ENCODE results near the gene MAD1L1. TPM values are rescaled to one million over a fixed set of nuclear protein-coding genes. Genes with fewer than 3 reads are reported as not detected.

Gene MAD1L1
- total and polyA plus RNA-seq, 3 donors from 2014 or later: 63.1 to 149 (median 94.6) TPM

GRCh38 chr7:2046581-2047565, 185.9 kb downstream of the MAD1L1 start:
- Histone ChIP-seq H3K27ac (no peak overlapping the region), H3K27me3 (no peaks in the 10 kb centered on the region), H3K4me3 (no peak overlapping the region), H3K36me3 (ENCODE audit: low read depth, missing control alignments) (no peaks in the 10 kb centered on the region), H3K4me1 (no peaks in the 10 kb centered on the region), H3K9me3 (no peaks in the 10 kb centered on the region)
- no peak for TF ChIP-seq POLR2A (IDR thresholded peaks at IDR 0.05)
- no peak for TF ChIP-seq CTCF (IDR thresholded peaks at IDR 0.05)
- DNase-seq: no peak
- intact Hi-C loops (cut with DNase I; ENCODE audit: low total_unique reads): no loop called here
- 90% methylated on average over 8 to 30 of the region's 30 CpGs for WGBS, 2 donors

GRCh38 chr7:2045559-2046405, 187.0 kb downstream of the MAD1L1 start:
- intact Hi-C loops (cut with DNase I; ENCODE audit: low total_unique reads): no loop called here
- no peak for DNase-seq
- 91 to 94% methylated on average over 16 to 25 of the region's 25 CpGs for WGBS, 2 donors
- Histone ChIP-seq H3K4me1 (no peaks in the 10 kb centered on the region), H3K36me3 (ENCODE audit: low read depth, missing control alignments) (no peaks in the 10 kb centered on the region), H3K27me3 (no peaks in the 10 kb centered on the region), H3K4me3 (no peak overlapping the region), H3K27ac (no peak overlapping the region), H3K9me3 (no peaks in the 10 kb centered on the region)
- no peak for TF ChIP-seq POLR2A (IDR thresholded peaks at IDR 0.05)
- TF ChIP-seq CTCF (IDR thresholded peaks at IDR 0.05): no peak

GRCh38 chr7:2044883-2045471, 187.8 kb downstream of the MAD1L1 start:
- 98 to 100% methylated on average over 4 to 20 of the region's 21 CpGs for WGBS, 2 donors
- H3K9me3 ChIP-seq: no peaks in the 10 kb centered on the region
- H3K27me3 ChIP-seq: no peaks in the 10 kb centered on the region
- no peak overlapping the region for H3K4me3 ChIP-seq
- no peak overlapping the region for H3K27ac ChIP-seq
- DNase-seq: no peak
- no peaks in the 10 kb centered on the region for H3K36me3 ChIP-seq (ENCODE audit: low read depth, missing control alignments)
- no peaks in the 10 kb centered on the region for H3K4me1 ChIP-seq
- intact Hi-C loops (cut with DNase I; ENCODE audit: low total_unique reads): no loop called here
- TF ChIP-seq CTCF (IDR thresholded peaks at IDR 0.05): no peak
- no peak for TF ChIP-seq POLR2A (IDR thresholded peaks at IDR 0.05)

- no peak for DNase-seq
These were observed 188.3 kb downstream of the MAD1L1 start for GRCh38 chr7:2044311-2044882.

More at GRCh38 chr7:2044311-2044882, 188.3 kb downstream of the MAD1L1 start:
- Histone ChIP-seq H3K36me3 (ENCODE audit: low read depth, missing control alignments) (no peaks in the 10 kb centered on the region), H3K27me3 (no peaks in the 10 kb centered on the region), H3K27ac (no peak overlapping the region), H3K9me3 (no peaks in the 10 kb centered on the region), H3K4me3 (no peak overlapping the region), H3K4me1 (no peaks in the 10 kb centered on the region)
- WGBS, 2 donors: 95 to 96% methylated on average over 19 to 21 of the region's 21 CpGs
- intact Hi-C loops (cut with DNase I; ENCODE audit: low total_unique reads): no loop called here
- no peak for TF ChIP-seq POLR2A (IDR thresholded peaks at IDR 0.05)
- no peak for TF ChIP-seq CTCF (IDR thresholded peaks at IDR 0.05)
